Peyer's patch (tissue), 4 donors: ENCODE data around the gene ZNF205.

Experiments used
- POLR2A ChIP-seq, 2 donors: fragments of 450-650 bp; IDR thresholded peaks; one replicate each; pipeline ENCODE4 v1.5.1; 2017; ENCODE audit warnings: antibody characterized with exemption in 2 of 2, mild to moderate bottlenecking in 2 of 2, moderate library complexity in 2 of 2
- TF ChIP-seq, protein P1 (sequence below), 6 experiments: fragments of 450-650 bp in 4 of 6; fragments of 200-600 bp in 2 of 6; sonication (generic) in 1 of 6; IDR thresholded peaks; one replicate each; pipeline ENCODE4 v1.5.1; 2017 to 2019; ENCODE audit warnings: antibody characterized with exemption in 6 of 6, mild to moderate bottlenecking in 3 of 6, moderate library complexity in 1 of 6

GRCh38 chr16:3066440-3066748 is 46.0 kb upstream of the ZNF205 start:
- TF ChIP-seq, protein P1, sequence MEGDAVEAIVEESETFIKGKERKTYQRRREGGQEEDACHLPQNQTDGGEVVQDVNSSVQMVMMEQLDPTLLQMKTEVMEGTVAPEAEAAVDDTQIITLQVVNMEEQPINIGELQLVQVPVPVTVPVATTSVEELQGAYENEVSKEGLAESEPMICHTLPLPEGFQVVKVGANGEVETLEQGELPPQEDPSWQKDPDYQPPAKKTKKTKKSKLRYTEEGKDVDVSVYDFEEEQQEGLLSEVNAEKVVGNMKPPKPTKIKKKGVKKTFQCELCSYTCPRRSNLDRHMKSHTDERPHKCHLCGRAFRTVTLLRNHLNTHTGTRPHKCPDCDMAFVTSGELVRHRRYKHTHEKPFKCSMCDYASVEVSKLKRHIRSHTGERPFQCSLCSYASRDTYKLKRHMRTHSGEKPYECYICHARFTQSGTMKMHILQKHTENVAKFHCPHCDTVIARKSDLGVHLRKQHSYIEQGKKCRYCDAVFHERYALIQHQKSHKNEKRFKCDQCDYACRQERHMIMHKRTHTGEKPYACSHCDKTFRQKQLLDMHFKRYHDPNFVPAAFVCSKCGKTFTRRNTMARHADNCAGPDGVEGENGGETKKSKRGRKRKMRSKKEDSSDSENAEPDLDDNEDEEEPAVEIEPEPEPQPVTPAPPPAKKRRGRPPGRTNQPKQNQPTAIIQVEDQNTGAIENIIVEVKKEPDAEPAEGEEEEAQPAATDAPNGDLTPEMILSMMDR (IDR thresholded peaks at IDR 0.05), result no peak
- no peak for TF ChIP-seq POLR2A (IDR thresholded peaks at IDR 0.05)
